Ascending aorta (tissue), 2 donors: ENCODE results near the gene SMG6. TPM values are rescaled to one million over a fixed set of nuclear protein-coding genes. Genes with fewer than 3 reads are reported as not detected.

Experiments used
- DNase-seq, 2 donors: peaks; one replicate each; pipeline ENCODE4 v3.0.0-alpha.2; 2019; ENCODE audit warnings: low spot score in 2 of 2
- H3K27ac ChIP-seq, 2 donors: fragments of 200-600 bp; sonication (generic); one replicate each; pipeline ENCODE4 v1.5.1; 2016 to 2017; ENCODE audit warnings: mild to moderate bottlenecking in 1 of 2
- H3K27me3 ChIP-seq: fragments of 200-600 bp; sonication (generic); one replicate; pipeline ENCODE4 v1.5.1; 2017
- H3K36me3 ChIP-seq, 2 donors: fragments of 200-600 bp; sonication (generic); one replicate each; pipeline ENCODE4 v1.5.1; 2016
- H3K4me1 ChIP-seq, 2 donors: fragments of 200-600 bp; sonication (generic); one replicate each; pipeline ENCODE4 v1.5.1; 2016 to 2017; ENCODE audit warnings: mild to moderate bottlenecking in 1 of 2
- H3K4me3 ChIP-seq, 2 donors: fragments of 200-600 bp; sonication (generic); one replicate each; pipeline ENCODE4 v1.5.1; 2016 to 2017; ENCODE audit warnings: mild to moderate bottlenecking in 1 of 2
- H3K9me3 ChIP-seq, 2 donors: fragments of 200-600 bp; sonication (generic); one replicate each; pipeline ENCODE4 v1.5.1; 2016
- intact Hi-C: fragments of 100-400 bp; cut with DNase I; formaldehyde crosslinking; loops from one replicate; pipeline ENCODE4 v1.15.1; 2023
- total RNA-seq: library from RNA; depleted of rRNA; stranded (reverse); fragments of >200 nt; gene quantifications from one replicate; pipeline ENCODE4 v1.1.0, GENCODE V29; 2016
- TF ChIP-seq, protein P1 (sequence below), 3 experiments: fragments of 200-600 bp in 2 of 3; fragments of 450-650 bp in 1 of 3; sonication (generic) in 2 of 3; IDR thresholded peaks; one replicate each; pipeline ENCODE4 v1.5.1; 2016 to 2019; ENCODE audit warnings: antibody characterized with exemption in 3 of 3, mild to moderate bottlenecking in 1 of 3, moderate library complexity in 1 of 3

The SMG6 gene
- total RNA-seq, 1 donor from 2014 or later = 50.8 TPM

DNA sequence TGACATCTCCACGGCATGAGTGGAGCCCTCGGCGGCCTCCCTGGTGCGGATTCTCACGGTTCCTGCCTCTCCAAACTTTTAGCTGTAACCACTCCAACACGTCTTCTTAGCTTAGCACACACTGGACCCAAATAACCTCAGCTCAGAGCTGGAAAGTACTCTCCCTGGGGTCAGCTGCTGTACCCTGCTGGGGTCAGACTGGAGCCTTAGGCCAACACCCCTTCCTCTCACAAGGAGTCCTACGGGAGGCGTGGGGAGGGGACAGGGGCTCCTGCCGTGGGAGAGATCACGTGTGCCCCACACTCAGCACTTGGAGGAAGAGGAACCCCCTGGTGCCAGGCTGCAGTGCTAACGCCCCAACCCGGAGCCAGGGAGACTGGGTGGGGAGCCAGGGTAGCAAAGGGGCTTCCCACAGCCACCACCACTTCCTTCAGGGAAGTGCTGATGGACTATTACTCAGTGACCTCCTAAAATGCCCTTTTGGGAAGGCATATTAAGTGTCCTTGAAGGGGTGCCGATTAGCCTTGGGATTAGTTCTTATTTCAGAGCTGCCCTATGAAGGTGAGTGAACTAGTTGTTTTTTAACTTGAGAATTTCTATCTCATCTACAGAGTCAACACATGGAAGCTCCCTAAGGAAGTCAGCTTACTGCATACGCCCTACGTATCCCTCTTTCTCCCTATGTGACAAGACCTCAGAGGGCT is 124.6 kb downstream of the SMG6 start:
- DNase-seq = no peak
- intact Hi-C loops = no loop called here
- Histone ChIP-seq H3K27me3 (no peaks in the 10 kb centered on the region), H3K36me3 (no peaks in the 10 kb centered on the region), H3K9me3 (no peaks in the 10 kb centered on the region), H3K27ac (peak overlapping the region; percentile 84 to 89), H3K4me1 (peaks cover 39 to 80% of the 10 kb centered on the region in 2 donors), H3K4me3 (peak overlapping the region in 1 of 2 donors; percentile 18)
- TF ChIP-seq, protein P1, sequence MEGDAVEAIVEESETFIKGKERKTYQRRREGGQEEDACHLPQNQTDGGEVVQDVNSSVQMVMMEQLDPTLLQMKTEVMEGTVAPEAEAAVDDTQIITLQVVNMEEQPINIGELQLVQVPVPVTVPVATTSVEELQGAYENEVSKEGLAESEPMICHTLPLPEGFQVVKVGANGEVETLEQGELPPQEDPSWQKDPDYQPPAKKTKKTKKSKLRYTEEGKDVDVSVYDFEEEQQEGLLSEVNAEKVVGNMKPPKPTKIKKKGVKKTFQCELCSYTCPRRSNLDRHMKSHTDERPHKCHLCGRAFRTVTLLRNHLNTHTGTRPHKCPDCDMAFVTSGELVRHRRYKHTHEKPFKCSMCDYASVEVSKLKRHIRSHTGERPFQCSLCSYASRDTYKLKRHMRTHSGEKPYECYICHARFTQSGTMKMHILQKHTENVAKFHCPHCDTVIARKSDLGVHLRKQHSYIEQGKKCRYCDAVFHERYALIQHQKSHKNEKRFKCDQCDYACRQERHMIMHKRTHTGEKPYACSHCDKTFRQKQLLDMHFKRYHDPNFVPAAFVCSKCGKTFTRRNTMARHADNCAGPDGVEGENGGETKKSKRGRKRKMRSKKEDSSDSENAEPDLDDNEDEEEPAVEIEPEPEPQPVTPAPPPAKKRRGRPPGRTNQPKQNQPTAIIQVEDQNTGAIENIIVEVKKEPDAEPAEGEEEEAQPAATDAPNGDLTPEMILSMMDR (IDR thresholded peaks at IDR 0.05) = no peak

DNA sequence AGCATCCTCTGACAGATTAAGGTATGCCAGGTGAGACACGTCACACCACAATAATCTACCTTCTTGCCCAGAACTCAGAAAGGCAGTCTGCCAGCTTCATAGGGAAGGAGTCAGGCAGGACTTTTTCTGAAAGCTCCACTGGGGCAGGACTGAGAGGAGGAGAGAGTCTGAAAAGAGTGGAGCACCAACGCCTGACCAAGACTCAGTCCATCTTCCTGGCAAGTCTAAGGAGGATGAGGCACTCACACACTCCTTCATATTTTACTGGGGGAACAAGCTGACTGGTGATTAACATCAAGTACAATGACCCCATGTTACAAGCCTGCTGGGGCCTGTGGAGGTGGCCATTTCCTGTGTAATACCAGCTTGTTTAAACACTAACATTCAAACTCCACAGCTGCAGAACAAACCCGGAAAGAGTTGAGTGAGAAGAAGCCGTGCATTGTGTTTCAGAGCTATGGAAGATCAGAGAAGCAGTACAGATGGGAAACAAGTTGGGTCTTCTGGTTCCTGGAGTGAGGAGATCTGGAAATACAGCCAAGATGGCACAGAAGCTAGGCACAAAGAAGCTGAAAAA is 126.3 kb downstream of the SMG6 start:
- DNase-seq = no peak
- H3K4me1 ChIP-seq = peaks cover 48 to 93% of the 10 kb centered on the region in 2 donors
- intact Hi-C loops = no loop called here
- no peaks in the 10 kb centered on the region for H3K27me3 ChIP-seq
- TF ChIP-seq, protein P1 (IDR thresholded peaks at IDR 0.05) = no peak
- H3K9me3 ChIP-seq = no peaks in the 10 kb centered on the region
- H3K4me3 ChIP-seq = no peak overlapping the region
- peak overlapping the region in 1 of 2 donors; percentile 89 for H3K27ac ChIP-seq
- no peaks in the 10 kb centered on the region for H3K36me3 ChIP-seq

DNA sequence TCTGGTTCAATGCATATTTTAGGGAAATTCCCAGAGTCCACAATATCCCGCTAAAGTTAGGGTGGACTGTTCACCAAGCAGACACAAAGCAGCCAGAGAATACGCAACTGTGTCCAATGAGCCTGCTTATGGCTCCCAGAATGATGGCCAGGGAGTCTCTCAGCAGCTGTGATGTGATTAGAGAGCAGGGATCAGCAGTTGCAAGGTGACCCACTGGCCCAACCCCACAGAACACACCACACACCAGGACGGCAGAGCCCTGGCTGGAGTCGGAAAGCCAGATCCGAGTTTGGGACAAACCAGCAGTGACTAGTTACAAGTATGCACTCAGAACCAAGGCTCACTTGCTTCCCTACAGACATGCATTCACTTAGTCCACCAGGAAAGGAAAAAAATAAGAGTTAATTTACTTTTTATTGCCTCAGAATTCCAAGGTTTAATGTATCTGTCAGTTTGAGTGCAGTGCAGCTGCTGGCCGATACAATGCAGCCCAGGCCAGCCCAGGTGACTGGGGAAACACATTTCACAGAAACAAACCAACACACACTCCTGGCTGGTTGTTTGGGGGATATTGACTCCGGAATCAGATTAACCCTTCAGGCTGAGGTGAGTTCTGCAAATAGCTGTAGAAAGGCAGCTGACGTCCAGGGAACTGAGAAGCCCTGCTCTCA is 127.0 kb downstream of the SMG6 start:
- H3K9me3 ChIP-seq = no peaks in the 10 kb centered on the region
- TF ChIP-seq, protein P1 (IDR thresholded peaks at IDR 0.05) = no peak
- peak overlapping the region in 1 of 2 donors; percentile 82 for H3K27ac ChIP-seq
- intact Hi-C loops = no loop called here
- no peak for DNase-seq
- peaks cover 48 to 91% of the 10 kb centered on the region in 2 donors for H3K4me1 ChIP-seq
- H3K27me3 ChIP-seq = no peaks in the 10 kb centered on the region
- H3K4me3 ChIP-seq = no peak overlapping the region
- H3K36me3 ChIP-seq = no peaks in the 10 kb centered on the region

DNA sequence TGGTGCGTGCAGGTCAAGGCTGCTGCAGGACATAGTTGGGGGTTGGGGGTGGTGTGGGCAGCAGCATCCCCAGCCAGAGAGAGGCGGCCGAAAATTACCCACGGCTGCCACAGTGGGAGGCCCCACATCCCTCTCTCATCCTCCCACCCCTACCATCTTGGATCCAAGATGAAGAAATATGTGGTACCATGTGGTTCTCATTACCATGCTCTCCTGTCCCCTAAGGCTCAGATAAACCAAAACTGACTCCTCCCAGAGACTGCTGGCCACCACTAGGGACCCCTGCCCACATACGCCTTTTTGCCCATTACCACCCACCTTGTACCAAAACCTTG is 128.3 kb downstream of the SMG6 start:
- no peak for DNase-seq
- no peaks in the 10 kb centered on the region for H3K27me3 ChIP-seq
- H3K36me3 ChIP-seq = peaks cover 0 to 6% of the 10 kb centered on the region in 2 donors
- no peaks in the 10 kb centered on the region for H3K9me3 ChIP-seq
- H3K4me1 ChIP-seq = peaks cover 38 to 81% of the 10 kb centered on the region in 2 donors
- H3K27ac ChIP-seq = peak overlapping the region; percentile 27 to 82
- intact Hi-C loops = no loop called here
- TF ChIP-seq, protein P1 (IDR thresholded peaks at IDR 0.05) = no peak
- H3K4me3 ChIP-seq = peak overlapping the region in 1 of 2 donors; percentile 5

DNA sequence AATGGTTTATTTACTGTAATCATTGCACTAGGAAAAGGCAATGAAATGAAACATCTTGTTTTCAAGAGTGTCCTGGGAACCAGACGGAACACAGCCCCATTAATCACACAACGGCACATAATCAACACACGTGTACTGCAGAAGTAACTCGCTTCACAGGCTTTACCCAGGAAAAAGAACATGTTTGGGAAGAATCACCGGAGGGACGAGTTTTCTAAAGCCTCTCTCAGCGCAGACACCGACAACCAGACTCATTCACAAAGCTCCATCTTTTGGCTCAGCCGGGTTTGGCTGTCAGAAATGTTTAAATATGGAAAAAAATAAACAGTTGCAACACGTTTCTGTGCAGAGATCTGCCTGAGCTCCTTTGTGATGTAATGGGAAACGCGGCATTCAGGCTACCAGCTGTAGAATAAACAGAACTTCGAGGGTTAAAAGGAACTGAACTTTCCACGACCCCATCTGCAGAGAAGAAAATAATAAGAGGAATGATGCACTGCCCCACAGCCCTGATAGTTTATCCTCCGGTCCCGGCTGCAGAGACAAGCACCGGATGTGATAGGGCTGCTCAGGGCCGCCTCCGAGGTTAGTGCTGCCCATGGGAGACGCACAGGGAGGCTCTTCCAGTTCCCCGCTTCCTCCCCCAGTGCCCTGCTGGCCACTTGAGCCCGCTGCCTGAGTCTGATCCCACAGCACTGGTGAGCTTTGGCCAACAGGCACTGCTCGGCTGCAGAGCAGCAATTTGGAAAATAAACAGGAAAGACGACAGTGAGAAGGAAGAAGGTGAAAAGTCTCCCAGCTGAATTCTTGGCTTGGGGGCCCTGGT is 128.9 kb downstream of the SMG6 start:
- peak overlapping the region in 1 of 2 donors; percentile 5 for H3K4me3 ChIP-seq
- peak overlapping the region; percentile 82 to 84 for H3K27ac ChIP-seq
- intact Hi-C loops = loop anchor here (5.0 kb wide), 1 partner anchor 67 kb away; no protein-coding TSS in a partner anchor

More for the DNA sequence above, 128.9 kb downstream of the SMG6 start:
- no peaks in the 10 kb centered on the region for H3K27me3 ChIP-seq
- H3K4me1 ChIP-seq = peaks cover 32 to 75% of the 10 kb centered on the region in 2 donors
- H3K36me3 ChIP-seq = peaks cover 0 to 12% of the 10 kb centered on the region in 2 donors
- TF ChIP-seq, protein P1 (IDR thresholded peaks at IDR 0.05) = no peak
- peak in 1 of 2 donors; percentile 77 for DNase-seq
- no peaks in the 10 kb centered on the region for H3K9me3 ChIP-seq
